HG03575 (cell line): ENCODE results near the gene SPEM1.

Experiments
- ATAC-seq: cut with Tn5 transposase; IDR thresholded peaks from one replicate; pipeline ENCODE4 v1.9.1; 2021; ENCODE audit not compliant: unreplicated experiment, insufficient number of reproducible peaks, low FRiP score; ENCODE audit errors: extremely low read depth

The SPEM1 gene

DNA sequence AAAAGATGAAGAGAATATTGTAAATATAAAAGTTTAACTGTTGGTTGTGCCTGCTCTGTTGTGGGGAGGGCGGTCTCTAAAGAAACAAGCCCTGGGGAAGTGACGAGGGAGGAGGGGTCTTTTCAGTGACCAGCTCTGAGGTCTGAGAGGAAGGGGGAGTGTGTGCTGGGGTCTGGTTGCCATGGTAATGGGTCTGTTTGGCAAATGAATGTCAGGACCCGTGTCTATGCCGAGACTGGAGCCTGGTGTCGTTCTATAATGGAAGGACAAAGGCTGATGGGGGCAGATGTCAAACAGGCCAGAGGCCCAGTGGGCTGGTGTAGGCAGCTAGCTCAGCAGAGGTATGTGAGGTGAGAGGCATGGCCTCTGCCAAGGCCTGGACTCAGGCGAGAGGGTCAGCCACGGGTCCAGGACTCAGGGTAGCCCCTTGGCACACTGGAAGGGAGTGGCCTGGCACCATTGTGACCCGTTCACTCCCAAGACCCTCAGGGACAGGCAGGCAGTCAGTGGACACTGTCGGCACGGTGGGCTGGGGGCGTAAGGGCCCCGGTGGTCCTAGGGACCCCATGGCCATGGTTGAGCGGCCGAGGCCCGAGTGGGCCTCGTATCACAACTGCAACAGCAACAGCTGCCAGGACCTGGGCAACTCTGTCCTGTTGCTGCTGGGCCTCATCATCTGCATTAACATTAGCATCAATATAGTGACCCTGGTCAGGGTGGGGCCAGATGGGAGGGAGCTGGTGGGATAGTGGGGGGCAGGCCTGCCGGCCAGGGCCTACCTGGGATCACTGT lies at the start of gene SPEM1:
Gene SPEM1 (plus strand): TSS at position 506 of the 792 bp plus-strand sequence. CDS start 61 bp downstream, at position 567.
- ATAC-seq: no peak

DNA sequence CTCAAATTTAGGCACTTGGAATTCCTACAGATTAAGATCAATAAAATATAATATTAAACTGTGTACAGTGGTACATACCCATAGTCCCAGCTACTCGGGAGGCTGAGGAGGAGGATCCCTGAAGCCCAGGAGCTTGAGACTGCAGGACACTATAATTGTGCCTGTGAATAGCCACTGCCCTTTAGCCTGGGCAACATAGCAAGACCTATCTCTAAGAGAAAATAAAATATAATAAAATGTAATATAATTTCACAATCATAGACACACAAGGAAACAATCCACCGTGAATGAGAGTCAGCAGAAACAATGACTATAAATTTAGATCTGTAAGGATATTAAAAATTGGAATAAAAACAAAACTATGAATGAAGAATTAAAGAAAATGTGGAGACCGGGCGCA lies 49.3 kb upstream of the SPEM1 start:
- no peak for ATAC-seq

DNA sequence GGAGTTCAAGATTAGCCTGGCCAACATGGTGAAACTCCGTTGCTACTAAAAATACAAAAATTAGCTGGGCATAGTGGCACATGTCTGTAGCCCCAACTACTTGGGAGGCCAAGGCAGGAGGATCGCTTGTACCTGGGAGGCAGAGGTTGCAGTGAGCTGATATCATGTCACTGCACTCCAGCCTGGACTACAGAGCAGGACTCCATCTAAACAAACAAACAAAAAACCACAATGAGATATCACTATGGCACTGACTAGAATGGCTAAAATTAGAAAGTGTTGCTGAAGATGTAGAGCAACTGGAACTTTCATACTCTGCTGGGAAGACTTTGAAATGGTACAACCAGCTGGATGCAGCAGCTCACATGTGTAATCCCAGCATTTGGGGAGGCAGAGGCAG lies 45.8 kb upstream of the SPEM1 start:
- no peak for ATAC-seq

DNA sequence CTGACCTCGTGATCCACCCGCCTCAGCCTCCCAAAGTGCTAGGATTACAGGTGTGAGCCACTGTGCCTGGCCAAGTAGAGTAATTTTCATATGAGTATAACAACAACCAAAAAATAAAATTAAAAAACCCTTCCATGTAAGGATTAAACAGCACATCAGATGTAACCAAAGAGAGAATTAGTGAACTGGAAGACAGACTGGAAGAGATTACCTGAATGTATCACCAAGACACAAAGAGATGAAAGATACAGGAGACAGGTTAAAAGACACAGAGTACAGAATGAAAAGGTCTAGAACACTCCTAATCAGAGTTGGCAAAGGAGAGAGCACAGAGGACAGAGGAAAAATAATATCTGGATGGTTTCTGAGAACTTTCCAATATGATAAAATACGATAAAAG lies 41.0 kb upstream of the SPEM1 start:
- no peak for ATAC-seq

GRCh38 chr17:7380321-7380720 lies 39.8 kb upstream of the SPEM1 start:
- no peak for ATAC-seq

DNA sequence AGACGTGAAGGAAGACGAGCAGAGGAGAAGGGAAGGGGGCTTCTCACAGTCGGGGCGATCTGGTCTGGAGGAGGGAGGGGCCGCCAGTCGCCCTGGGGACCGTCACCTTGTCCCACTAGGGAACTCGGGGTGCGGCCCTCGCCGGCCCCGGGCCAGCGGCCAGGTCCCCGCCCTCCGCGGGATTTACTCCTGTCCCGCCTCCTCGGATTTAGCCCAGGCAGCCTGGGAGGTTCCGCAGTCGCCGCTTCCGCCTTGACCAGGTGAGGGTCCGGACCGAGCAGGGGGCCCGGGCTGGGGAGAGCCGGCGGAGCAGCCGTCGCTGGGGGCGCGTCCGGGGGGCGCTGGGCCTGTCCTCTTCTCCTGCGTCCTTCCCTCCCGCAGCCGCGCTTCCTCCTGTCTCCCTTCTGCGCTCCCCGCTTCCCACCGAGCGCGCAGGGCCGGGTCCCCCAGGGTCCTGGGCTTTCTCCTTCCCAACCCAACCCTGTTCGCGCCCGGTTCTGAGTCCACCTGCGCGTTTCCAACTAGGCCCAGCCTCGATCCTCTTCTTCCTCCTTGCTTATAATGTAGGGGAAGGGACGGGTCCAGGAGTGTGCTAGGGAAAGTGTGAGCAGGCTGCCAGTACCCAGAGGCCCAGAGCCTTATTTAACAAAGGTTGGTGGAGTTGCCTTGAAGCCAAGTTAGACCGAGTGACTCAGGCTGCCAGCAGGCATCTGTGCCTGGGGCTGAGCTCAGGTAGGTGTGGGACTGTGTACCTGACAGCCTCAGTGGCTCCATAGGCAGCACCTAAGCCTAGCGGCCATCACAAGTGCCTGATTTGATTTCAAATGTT lies 39.1 kb upstream of the SPEM1 start, which contains the start of gene TNK1:
Gene TNK1 (plus strand): TSS at position 235 of the 829 bp plus-strand sequence. CDS start 1,838 bp downstream, outside the sequence.
- ATAC-seq: no peak

DNA sequence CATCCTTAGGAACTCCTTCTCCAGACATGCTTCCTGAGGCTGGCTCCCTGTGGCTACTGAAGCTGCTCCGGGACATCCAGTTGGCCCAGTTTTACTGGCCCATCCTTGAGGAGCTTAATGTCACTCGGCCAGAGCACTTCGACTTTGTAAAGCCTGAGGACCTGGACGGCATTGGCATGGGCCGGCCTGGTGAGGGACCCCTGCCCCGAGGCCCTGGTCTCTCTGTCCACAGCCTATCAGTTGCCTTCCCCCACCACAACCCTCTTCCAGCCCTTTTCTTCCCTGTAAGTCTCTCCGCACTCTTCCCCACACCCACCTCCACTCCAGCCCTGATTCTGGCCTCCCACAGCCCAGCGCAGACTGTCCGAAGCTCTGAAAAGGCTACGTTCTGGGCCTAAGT lies 37.2 kb upstream of the SPEM1 start:
- no peak for ATAC-seq

DNA sequence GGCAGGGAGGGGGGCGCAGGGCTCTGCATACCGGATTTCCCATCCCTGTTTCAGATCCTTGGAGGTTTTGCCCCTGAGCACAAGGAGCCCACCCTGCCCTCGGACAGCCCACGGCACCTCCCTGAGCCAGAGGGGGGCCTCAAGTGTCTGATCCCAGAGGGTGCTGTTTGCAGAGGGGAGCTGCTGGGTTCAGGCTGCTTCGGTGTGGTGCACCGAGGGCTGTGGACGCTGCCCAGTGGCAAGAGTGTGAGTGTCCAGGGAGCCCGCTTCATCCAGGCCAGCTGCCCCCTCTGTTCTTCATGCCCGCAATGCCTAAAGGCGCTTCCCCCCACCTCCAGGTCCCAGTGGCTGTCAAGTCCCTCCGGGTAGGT lies 36.8 kb upstream of the SPEM1 start:
- no peak for ATAC-seq

DNA sequence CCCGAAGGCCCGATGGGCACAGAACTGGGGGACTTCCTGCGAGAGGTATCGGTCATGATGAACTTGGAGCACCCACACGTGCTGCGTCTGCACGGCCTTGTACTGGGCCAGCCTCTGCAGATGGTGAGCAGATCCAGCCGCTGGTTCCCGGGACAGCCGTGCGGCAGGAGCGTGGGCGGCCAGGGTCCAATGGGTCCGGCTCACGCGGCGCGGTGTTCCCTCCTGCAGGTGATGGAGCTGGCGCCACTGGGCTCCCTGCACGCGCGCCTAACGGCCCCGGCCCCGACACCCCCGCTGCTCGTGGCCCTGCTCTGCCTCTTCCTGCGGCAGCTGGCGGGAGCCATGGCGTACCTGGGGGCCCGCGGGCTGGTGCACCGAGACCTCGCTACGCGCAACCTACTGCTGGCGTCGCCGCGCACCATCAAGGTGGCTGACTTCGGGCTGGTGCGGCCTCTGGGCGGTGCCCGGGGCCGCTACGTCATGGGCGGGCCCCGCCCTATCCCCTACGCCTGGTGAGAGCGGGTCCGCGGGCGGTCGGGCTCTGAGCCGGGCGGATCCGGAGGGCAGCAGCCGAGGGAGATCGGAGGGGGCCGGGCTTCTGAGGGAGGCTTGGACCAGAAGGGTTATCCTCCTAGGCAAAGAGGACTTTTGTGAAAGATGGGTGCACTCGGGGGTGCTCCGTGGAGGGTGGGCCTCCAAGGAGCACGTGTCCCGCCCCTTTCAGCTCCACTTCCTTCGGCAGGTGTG lies 36.2 kb upstream of the SPEM1 start:
- no peak for ATAC-seq

DNA sequence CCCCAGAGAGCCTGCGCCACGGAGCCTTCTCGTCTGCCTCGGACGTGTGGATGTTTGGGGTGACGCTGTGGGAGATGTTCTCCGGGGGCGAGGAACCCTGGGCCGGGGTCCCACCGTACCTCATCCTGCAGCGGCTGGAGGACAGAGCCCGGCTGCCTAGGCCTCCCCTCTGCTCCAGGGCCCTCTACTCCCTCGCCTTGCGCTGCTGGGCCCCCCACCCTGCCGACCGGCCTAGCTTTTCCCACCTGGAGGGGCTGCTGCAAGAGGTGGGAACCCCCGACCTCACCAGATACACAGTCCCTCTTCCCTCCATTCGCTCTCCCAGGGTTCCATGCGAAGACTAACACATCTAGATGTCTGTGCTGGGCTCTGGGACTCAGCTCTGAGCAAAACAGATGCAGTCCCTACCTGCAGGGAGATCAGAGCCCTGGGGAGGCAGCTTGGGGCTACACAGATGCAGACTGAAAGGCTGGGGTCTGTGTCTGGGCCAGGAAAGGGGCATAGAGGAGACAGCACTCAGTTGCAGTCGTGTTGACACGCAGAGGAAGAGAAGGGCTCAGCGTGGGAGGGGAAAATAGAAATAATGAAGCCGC lies 35.5 kb upstream of the SPEM1 start:
- no peak for ATAC-seq

- no peak for ATAC-seq
These were observed 31.3 kb upstream of the SPEM1 start for GRCh38 chr17:7388856-7389255.

- no peak for ATAC-seq
These were observed 29.9 kb upstream of the SPEM1 start for GRCh38 chr17:7389924-7390910.

DNA sequence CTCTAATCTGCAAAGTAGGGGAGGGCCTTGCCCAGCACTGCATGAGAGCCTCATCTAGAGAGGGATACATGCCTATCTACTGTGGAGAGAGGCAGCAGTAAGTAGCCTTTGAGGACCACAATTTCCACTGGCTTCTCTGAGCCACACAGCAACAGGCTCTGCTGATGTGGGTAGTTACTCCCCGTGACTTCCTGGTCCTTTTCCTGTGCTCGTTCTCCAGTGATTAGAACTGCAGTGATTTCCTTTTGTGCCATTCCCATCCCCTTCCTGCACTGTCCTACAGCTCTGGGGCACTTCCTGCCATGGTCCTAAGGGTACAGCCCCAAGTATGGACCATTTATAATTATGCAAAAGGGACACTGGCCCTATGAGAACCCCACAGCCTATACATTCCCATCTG lies 28.8 kb upstream of the SPEM1 start:
- no peak for ATAC-seq

GRCh38 chr17:7392696-7393612 lies 27.2 kb upstream of the SPEM1 start:
- ATAC-seq: no peak

- no peak for ATAC-seq
These were observed 26.3 kb upstream of the SPEM1 start for GRCh38 chr17:7393613-7394451.

DNA sequence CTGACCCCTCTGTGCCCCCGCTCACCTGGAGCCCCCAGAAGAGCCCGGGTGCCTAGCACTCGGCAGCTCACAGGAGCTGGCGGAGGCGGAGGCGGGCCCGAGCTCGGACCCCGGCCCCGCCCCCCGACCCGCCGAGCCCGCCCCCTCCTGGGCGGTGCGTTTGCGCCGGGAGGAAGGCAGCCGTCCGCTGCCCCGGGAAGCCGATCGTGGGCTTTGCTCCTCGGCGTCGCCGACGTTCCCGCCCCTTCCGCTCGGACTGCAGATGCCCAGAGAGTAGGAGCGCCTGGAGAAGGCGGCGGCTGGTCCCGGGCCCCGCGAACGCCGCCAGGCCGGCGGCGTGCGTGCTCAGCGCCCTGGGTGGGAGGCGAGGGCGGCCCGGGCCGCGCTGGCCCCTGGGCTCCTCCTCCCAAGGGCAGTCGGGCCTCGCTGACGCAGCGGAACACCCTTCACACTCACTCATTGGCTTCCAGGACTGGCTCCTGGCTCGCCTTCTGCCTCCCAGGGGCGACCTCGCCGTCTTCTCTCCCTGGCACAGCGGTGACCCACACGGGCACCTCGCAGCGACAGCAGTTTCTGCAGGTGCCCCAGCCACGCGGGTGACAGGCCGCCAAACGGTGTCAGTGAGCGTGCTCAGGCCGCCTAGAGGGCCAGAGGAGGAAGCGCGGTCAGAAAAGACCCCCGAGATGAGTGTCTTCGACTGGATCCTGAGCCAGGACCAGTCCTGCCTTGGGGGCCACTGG lies 25.5 kb upstream of the SPEM1 start, which contains the start of gene PLSCR3:
Gene PLSCR3 (minus strand): TSS at position 74 of the 740 bp plus-strand sequence. CDS start 415 bp downstream, outside the sequence.
- ATAC-seq: no peak
